ENCODE results near the gene PRH1.

The PRH1 gene

DNA sequence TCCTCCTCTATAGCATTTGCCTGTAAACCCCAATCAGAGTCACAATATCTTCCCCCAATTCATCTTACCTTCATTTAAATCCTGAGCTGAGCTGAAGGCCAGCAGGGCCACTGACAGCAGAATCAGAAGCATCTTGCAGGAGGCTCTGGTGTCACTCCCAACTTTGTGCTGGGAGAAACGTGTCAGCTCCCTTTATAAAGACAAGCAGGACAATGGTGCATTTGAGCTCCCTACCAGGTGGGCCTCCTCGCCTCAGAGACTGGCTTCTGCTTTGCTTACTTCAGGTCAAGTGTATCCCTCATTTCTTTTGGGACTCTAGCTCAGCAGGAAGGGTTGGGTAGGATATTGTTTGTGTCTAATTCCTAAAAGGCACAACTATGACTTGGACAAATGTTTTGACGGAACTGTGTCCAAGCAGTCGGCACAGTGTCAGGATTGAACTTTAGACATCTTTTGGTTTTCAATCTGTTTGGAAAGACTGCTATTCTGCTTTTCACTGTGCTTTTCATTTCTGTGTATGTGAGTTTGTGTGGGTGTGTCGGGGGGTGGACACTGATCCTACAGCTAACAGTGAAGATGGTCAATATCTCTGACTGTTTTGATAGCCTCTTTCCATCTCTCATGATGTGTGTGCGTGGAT lies at the start of gene PRH1:
PRH1 (minus strand) TSS at position 170 of the 640 bp plus-strand sequence; CDS start at position 132, 38 bp downstream.
- DNase-seq = no peak

DNA sequence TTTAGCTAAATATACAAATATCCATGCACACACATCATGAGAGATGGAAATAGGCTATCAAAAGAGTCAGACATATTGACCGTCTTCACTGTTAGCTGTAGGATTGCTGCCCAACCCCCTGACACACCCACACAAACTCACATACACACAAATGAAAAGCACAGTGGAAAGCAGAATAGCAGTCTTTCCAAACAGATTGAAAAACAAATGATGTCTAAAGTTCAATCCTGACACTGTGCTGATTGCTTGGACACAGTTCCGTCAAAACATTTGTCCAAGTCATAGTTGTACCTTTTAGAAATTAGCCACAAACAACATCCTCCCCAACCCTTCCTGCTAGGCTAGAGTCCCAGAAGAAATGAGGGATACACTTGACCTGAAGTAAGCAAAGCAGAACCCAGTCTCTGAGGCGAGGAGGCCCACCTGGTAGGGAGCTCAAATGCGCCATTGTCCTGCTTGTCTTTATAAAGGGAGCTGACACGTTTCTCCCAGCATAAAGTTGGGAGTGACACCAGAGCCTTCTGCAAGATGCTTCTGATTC lies 44.8 kb upstream of the PRH1 start, which contains the start of gene PRH2:
PRH2 (plus strand) TSS at position 491 of the 541 bp plus-strand sequence; CDS start at position 529, 38 bp downstream.
- no peak for DNase-seq

DNA sequence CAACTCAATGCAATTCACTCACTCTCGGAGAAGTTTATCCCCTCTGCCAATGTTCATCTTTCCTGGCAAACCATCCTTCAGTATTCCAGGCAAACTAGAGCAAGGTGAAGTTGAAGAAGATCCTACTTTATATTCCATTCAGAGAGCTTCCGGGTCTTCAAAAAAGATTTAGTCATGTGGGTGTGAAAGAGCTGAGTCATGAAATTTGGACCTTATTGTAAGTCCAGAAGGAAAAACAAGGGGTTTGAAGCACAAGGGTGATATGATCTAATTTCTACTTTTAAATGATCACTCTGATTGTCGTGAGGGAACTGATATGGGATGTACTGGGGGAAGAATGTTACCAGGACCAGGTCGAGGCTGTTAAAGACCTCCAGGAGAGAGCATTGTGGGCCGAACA lies 42.2 kb upstream of the PRH1 start:
- DNase-seq = no peak

DNA sequence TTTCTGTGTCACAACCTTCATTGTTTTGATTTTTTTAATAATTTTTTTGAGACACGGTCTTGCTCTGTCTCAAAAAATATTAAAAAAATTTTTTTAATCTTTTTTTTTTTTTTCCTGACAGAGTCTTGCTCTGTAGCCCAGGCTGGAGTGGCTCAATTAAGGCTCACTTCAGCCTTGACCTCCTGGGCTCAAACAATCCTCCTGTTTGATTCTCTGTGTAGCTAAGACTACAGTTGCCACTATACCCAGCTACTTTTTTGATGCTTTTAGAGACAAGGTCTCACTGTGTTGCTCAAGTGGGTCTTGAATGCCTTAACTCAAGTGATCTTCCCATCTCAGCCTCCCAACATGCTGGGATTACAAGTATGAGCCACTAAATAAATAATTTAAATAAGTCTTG lies 35.8 kb upstream of the PRH1 start:
- no peak for DNase-seq

DNA sequence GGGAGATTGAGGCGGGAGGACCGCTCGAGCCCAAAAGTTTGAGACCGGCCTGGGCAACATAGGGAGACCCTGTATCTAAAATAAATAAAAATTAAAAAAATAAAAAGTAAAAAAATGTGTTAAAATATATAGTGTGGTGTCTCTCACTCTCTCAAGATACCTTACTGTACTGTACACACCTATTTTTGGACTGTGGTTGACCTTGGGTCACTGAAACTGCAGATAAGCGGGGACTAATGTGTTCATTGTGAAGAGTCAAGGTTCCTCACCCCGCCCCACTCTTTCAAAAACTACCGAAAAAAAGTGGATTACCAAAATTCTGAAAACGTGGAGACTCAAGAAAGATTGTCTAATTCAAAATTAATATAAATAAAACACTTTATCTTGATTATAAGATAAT lies 26.3 kb upstream of the PRH1 start:
- no peak for DNase-seq

DNA sequence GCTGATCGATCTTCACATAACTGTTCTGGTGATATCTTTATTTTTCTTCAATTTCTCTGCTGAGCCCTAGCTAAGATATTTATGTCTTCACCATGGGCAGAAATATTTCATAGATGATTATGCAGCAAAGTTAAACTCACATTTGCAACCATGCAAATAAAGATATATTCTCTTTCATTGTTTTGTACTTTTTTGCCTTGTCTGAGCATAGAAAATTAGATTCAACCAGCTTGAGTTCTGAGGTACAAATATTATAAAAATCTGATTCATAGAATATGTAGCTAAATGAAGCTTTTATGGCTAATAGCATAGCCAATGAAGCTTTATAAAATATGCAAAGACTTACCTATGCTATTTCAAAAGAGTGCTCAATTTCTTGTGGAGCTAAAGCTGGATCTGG lies 25.4 kb upstream of the PRH1 start, which contains the start of gene TAS2R13:
TAS2R13 (minus strand) TSS at position 101 of the 400 bp plus-strand sequence. CDS start 264 bp downstream, outside the sequence.
- DNase-seq = no peak

DNA sequence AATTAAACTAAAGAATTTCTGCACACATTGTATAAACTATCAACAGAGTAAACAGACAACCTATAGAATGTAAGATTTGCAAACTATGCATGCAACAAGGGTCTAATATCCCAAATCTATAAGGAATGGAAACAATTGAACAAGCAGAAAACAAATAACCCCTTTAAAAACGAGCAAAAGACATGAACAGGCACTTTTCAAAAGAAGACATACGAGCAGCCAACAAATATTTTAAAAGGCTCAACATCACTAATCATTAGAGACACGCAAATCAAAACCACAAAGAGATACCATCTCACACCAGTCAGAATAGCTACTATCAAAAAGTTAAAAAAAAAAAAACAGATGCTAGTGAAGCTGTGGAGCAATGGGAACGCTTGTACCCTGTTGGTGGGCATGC lies 20.6 kb upstream of the PRH1 start:
- DNase-seq = no peak

DNA sequence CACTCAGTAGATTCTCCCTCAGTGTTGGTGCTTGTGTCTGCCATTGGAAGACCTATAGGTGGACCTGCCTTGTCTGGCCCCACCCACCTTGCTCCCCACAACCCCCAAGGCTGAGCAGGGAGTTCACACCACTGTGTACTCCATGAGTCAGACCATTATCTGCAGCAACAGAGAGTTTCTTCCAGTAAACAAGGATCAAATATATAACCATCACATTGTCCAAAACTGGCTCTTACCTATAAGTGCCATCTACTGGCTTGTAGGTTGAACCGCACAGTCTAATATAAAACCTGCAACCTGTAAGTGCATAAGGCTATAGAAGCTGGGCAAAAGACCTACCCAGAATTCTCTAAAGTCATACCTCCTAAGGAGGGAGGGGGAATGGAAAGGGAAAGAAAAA lies 17.4 kb upstream of the PRH1 start:
- no peak for DNase-seq

DNA sequence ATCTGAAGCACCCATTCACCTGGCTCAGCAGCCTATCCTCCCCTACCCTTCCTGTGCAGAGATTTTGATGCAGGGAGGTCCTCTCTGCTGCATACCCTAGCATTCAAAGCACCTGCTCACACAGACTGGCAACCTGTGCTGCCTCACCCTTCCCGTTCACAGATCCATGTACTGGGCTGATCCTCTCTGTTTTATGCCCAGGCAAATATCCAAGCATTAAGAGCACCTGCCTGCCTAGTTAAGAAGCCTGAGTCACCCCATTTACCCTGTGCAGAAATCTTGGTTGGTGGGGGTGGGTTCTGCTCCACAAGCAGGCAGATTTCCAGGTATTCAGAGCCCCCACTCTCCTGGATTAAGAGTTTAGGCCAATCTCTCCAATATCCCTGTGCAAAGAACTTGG lies 16.9 kb upstream of the PRH1 start:
- DNase-seq = no peak

DNA sequence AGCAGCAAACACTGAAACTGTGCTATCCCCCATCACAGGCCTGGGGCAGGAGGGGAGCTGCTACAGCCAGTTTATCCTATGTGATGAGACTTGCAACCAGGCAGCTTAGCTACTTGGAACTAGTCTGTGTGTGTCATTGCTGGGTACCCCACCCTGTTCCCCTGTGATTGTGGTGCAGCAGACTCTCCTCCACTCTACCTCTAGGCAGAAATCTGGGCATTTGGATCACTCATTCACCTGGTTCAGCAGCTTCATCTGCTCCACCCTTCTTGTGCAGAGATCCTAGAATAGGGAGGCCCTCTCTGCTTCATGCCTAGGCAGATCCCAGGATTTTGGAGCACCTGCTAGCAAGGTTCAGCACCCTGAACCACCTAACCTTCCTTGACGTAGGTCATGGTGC lies 16.5 kb upstream of the PRH1 start:
- no peak for DNase-seq

DNA sequence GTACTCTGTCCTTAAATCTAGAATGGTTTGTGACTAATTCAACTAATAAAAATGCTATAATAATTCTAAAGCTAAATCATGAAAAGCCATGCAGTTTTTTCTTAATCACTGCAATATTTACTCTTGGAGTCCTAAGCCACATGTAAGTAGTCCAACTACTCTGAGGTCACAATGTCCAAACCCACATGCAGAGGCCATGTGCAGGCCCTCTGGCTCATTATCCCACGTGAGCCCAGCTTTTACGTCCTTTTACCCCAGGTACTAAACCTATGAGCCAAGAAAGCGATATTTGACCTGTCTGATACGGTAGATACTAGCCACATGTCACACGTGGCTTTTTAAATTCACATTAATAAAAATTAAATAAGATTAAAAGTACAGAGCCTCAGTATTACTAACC lies 12.8 kb upstream of the PRH1 start:
- no peak for DNase-seq

DNA sequence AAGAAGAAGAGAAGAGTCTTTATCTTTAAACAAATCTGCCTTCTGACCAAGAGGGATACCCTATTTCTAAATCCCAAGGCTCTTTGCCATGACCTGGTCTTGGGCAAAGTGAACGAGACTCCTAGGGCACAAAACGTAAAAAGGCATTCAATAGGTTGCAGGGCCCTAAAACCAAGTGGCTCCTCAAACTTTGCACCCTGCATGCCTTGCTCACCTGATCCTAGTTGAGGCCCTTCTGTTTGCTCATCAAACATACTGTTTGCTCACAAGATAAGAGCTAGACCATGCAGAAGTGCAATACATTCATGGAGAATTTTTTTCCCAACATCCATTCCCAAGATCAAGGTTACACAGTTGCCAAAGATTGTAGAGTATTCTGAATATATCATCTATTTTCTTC lies 7.9 kb upstream of the PRH1 start:
- no peak for DNase-seq

DNA sequence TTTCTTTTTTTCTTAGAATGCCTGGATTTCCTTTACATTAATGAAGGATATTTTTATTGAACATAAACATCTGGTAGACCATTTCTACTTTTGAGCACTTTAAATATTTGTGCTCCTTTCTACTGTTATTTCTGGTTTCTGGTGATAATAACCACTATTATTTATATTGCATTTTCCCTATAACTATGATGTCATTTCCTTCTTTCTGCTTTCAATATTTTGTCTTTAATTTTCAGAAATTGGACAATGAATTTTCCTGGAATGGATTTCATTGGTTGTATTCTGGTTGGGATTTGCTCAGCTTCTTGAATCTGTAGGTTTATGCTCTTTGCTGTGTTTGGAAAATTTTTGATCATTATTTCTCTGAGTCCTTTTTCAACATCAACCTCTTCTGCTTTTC lies 5.2 kb upstream of the PRH1 start:
- DNase-seq = no peak

DNA sequence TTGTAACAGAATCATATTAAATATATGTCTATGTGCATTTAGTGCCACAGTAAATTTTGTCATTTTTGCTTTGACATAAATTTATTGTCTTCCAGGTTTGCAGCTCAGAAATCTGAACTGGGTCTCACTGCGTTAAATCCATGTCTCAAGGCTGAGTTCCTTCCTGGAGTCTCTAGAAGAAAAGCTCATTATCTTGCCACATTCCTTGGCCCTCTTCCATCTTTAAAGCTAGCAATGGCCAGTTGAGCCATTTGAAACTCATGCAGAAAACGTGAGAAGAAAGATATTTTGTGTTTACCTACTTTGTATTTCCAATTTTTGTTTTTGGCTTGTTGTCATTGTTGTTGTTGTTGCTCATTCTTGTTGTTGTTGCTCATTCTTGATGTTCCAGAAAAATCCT lies 10.7 kb downstream of the PRH1 start:
- no peak for DNase-seq

DNA sequence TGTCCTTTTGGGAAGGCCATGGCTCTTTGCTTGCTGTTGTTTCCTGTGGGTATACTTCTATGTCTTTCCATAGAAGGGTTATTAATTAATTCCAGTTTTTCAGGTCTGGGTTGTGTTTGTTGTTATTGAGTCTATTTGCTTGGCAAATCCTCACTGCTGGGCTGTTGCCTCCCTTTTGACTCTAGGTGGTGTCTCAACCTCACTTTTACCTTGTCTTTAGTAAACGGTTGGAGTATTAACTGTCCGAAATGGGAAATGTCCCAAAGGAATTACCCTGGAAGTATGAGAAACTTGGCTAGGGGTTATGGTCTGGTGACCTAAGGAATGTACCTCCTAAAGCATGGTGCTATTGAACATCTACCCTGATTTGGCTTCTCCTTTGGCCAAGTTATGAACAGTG lies 16.7 kb downstream of the PRH1 start:
- DNase-seq = no peak

DNA sequence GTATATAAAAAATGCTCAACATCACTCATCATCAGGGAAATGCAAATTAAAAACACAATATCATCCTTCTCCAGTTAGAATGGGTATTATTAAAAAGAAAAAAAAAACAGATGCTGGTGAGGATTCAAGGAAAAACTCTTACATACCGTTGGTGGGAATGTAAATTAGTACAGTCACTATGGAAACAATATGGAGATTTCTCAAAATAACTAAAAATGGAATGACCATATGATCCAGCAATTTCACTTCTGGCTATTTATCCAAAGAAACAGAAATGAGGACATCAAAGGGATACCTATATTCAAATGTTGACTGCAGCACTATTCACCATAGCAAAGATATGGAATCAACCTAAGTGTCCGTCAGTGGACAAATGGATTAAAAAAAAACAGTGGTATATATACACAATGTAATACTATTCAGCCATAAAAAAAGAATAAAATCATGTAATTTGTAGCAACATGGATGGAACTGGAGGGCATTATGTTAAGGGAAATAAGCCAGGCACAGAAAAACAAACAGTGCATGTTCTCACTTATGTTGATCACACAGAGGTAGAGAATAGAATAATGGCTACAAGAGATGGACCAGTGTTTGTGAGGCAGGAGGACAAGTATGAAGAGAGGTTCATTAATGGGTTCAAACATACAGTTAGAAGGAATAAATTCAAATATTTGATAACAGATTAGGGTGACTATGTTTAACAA lies 20.4 kb downstream of the PRH1 start:
- no peak for DNase-seq

DNA sequence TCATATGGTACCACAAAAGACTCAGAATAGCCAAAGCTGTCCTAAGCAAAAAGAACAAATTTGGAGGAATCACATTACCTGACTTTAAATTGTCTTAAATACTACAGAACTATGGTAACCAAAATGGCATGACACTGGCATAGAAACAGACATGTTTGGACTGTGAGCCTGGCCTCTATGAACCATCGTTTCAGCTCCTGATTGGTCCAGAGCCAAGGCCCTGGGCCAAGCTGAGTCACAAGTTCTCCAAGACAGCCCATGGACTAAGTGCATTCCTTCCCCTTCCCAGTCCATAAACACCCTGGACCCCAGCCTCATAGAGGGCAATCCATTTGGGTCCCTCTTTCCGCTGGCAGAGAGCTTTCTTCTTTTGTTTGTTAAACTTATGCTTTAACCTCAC lies 22.7 kb downstream of the PRH1 start:
- DNase-seq = no peak

DNA sequence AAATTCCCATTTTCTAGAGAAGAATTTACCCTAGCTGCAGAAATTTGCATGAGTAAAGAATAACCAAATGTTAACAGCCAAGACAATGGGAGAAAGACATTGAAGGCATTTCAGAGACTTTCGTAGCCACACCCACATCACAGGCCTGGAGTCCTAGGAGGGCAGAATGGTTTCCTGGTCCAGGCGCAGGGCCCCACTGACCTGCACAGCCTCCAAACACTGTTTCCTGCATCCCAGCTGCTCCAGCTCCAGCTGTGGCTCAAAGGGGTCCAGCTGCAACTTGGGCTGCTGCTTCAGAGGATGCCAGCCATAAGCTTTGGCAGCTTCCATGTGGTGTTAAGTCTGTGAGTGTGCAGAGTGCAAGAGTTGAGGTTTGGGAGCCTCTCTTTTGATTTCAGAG lies 28.2 kb downstream of the PRH1 start:
- no peak for DNase-seq

DNA sequence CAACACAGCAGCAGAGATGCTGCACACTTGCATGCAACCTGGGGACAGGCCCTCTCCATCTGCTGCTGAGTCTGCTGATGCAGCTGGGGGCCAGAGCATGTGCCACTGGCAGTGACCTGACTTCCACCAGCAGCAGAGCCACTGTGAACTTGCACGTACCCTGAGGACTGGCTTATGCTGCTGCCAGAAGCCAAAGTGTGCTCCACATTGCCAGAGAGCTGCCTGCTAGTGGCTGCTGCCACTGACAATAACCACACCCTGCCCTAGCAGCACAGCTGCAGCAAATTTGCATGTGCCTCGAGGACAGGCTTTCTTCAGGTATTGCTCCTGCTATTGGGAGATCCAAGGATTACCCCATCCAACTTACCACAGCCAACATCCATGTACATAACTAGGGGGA lies 30.3 kb downstream of the PRH1 start:
- DNase-seq = no peak

DNA sequence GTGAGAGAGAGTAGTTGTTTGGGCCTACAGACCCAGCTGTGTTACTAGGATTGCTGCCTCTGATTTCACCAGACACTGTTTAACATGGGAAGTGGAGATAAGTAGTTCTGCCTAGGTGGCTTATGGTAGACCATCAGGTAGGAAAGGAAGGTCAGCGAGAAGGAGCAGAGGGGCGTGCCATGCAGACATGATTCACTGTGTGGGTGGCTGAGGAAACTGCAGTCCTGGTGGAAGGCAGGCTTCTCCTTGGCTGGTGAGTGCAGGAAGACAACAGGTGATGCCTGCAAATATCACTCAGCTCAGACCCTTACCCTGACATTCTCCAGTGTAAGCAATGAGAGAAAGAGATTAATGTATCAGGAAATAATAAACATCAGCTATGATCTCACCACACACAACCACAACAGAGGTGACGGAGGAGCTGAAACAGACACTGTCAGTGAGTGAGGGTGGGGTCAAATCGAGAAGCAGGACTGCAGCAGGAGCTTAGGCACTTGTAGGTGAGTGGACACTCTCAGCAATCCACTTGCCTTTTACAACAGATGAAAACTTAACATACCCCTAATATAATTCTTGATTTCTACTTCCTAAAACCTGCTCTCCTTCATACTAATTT lies 32.7 kb downstream of the PRH1 start:
- DNase-seq = no peak

DNA sequence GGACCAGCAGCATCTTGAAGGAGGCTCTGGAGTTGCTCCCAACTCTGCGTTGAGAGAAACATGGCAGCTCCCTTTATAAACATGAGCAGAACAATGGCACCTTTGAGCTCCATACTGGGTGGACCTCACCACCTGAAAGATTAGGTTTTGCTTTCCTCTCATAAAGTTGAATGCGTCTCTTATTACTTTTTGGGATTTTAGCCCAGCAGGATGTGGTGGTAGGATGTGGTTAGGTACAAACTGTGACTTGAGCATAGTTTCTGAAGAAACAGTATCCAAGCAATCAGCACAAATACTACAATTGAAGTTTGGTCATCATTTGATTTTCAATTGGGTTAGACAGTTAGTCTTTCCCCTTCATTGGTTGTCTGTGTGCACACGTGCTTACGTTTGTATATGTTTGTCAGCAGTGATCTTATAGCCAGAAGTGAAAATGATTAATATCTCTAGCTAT lies 34.6 kb downstream of the PRH1 start, which contains the start of gene PRR4:
PRR4 (minus strand) TSS at position 51 of the 454 bp plus-strand sequence; CDS start at position 13, 38 bp downstream.
- DNase-seq = no peak

DNA sequence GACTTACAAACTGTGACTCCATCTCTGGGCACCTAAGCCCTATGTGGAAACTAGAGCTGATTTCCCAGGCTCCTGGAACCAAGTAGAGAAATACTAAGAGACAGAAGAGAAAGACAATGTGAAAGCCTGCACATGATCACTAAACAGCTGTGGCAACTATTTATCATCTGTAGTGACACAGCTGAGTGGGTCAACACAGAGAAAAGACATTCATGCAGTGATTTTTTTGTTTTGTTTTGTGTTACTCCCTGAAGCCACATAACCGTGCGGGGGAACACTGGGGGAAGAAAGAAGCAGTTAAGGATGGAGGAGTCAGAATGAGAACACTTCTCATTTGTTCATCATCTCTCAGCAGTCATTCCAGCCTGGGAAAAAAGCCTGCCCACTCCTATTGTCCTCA lies 36.3 kb downstream of the PRH1 start:
- DNase-seq = no peak

DNA sequence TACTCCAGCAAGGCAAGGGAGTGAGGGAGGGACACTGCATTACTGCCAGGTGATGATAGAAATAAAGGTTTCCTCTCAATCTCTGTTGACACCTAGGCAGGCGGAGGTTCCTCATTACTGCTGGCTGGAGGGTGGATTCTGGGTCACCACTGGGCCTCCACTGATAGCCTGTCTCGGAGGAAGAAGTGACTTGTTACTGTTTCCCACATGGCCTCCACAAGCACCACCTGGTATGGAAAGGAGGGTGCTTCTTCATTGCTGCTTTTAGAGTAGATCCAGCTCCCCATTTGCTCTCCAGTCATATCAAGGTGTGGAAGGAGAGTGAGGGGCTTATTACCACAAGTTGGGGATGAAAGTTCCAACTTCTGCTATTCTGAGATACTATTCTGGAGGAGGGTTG lies 41.2 kb downstream of the PRH1 start:
- no peak for DNase-seq

DNA sequence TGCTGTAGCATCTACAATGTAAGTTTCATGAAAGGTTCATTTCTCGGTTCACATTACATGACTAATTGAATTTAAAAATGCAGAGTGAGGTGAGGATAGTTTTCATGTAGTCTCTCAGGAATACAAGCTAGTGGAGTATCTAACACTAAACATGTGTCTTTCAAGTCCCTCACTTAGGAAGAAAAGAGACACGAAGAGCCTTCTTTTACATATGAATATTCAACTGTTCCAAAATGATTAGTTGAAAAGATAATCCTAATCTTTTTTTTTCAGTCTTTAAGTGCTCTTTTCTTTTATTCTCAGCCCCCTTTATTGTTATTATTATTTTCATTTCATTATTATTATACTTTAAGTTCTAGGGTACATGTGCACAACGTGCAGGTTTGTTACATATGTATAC lies 45.6 kb downstream of the PRH1 start:
- no peak for DNase-seq

All from stimulated activated CD4-positive, alpha-beta T cell treated with anti-CD3 and anti-CD28 coated beads, Interleukin-4, amount 100 ng/mL, for 1 hour (primary cell).